ENCODE results near the gene DNAH14.

Gene DNAH14

GRCh38 chr1:225355863-225356262 is 426.4 kb downstream of the DNAH14 start:
- TF ChIP-seq ZNF558 (tag by site-specific recombination; IDR thresholded peaks at IDR 0.05) (no peak), ZNF26 (tag by site-specific recombination; IDR thresholded peaks at IDR 0.05) (no peak), YY2 (tag by site-specific recombination; IDR thresholded peaks at IDR 0.05) (peak; percentile 56; the same call in 1 of the 2 replicates), ZNF391 (tag by site-specific recombination; IDR thresholded peaks at IDR 0.05; ENCODE audit: borderline replicate concordance, low read depth) (no peak), ZBTB8A (tag by site-specific recombination; IDR thresholded peaks at IDR 0.05) (peak; percentile 25; the same call in 1 of the 2 replicates), PATZ1 (tag by site-specific recombination; IDR thresholded peaks at IDR 0.05) (no peak), INSM2 (tag by site-specific recombination; IDR thresholded peaks at IDR 0.05) (no peak), ZNF114 (tag by site-specific recombination; IDR thresholded peaks at IDR 0.05) (no peak)
- H3K9me3 ChIP-seq (ENCODE audit: control insufficient read depth, insufficient read depth, low read depth, low read length) = no peaks in the 10 kb centered on the region
- ChIA-PET POLR2A (interaction anchor here (0.7 kb wide), 1 partner anchor 568 kb away, joined by 3 read pairs; the partner anchor contains the start of gene PYCR2), CTCF (interaction anchor here (1.8 kb wide), 1 partner anchor 37 kb away, joined by 13 read pairs; no protein-coding TSS in a partner anchor)
- no peaks in the 10 kb centered on the region for H3K4me1 ChIP-seq (ENCODE audit: control insufficient read depth, insufficient read depth, low read length)
- H3K4me3 ChIP-seq (ENCODE audit: low read depth, low read length) = no peak overlapping the region
- no peak overlapping the region for H3K27ac ChIP-seq (ENCODE audit: extremely low read depth, low read depth, low read length)
- no peaks in the 10 kb centered on the region for H3K36me3 ChIP-seq (ENCODE audit: control insufficient read depth in 2 of 2, insufficient read depth in 1 of 2, low read length in 2 of 2)

- CTCF ChIA-PET = interaction anchor here (1.2 kb wide), 1 partner anchor 42 kb away, joined by 3 read pairs; no protein-coding TSS in a partner anchor
- POLR2A ChIA-PET = no interaction called here
- Histone ChIP-seq H3K4me1 (ENCODE audit: control insufficient read depth, insufficient read depth, low read length) (no peaks in the 10 kb centered on the region), H3K9me3 (ENCODE audit: control insufficient read depth, insufficient read depth, low read depth, low read length) (no peaks in the 10 kb centered on the region), H3K36me3 (ENCODE audit: control insufficient read depth in 2 of 2, insufficient read depth in 1 of 2, low read length in 2 of 2) (no peaks in the 10 kb centered on the region), H3K4me3 (ENCODE audit: low read depth, low read length) (no peak overlapping the region), H3K27ac (ENCODE audit: extremely low read depth, low read depth, low read length) (no peak overlapping the region)
- TF ChIP-seq ZNF692 (tag by site-specific recombination; IDR thresholded peaks at IDR 0.05) = no peak
- TF ChIP-seq ZNF302 (tag by site-specific recombination; IDR thresholded peaks at IDR 0.05; ENCODE audit: low read depth) = no peak
- no peak for TF ChIP-seq HIC1 (tag by site-specific recombination; IDR thresholded peaks at IDR 0.05)
- TF ChIP-seq ZBTB26 (tag by site-specific recombination; optimal IDR thresholded peaks at IDR 0.05) = no peak
- TF ChIP-seq ZNF707 (tag by site-specific recombination; IDR thresholded peaks at IDR 0.05) = no peak
- no peak for TF ChIP-seq ZNF530 (tag by site-specific recombination; IDR thresholded peaks at IDR 0.05; ENCODE audit: low read depth)
- no peak for TF ChIP-seq ZFP69B (tag by site-specific recombination; IDR thresholded peaks at IDR 0.05)
- TF ChIP-seq MZF1 (tag by site-specific recombination; IDR thresholded peaks at IDR 0.05; ENCODE audit: borderline replicate concordance) = no peak
- no peak for TF ChIP-seq ZNF654 (tag by site-specific recombination; IDR thresholded peaks at IDR 0.05; ENCODE audit: low read depth)
- TF ChIP-seq ZNF138 (tag by site-specific recombination; IDR thresholded peaks at IDR 0.05; ENCODE audit: borderline replicate concordance) = no peak
- TF ChIP-seq ZNF747 (tag by site-specific recombination; IDR thresholded peaks at IDR 0.05) = no peak
- no peak for TF ChIP-seq ZNF555 (tag by site-specific recombination; conservative IDR thresholded peaks at IDR 0.05)
- TF ChIP-seq KLF17 (tag by site-specific recombination; IDR thresholded peaks at IDR 0.05) = no peak
- TF ChIP-seq ZNF341 (tag by site-specific recombination; IDR thresholded peaks at IDR 0.05; ENCODE audit: low read depth) = no peak
These were observed 430.6 kb downstream of the DNAH14 start for GRCh38 chr1:225360119-225360518.
